ENCODE data around the gene MACROH2A2. TPM values are rescaled to one million over a fixed set of nuclear protein-coding genes. Genes with fewer than 3 reads are reported as not detected.

MACROH2A2 gene
- total and polyA plus RNA-seq, 2 of the 8 experiments (the other 6 are each of a cell fraction or from before 2014, with no cell fraction given) = 7.9 to 9.3 TPM

DNA sequence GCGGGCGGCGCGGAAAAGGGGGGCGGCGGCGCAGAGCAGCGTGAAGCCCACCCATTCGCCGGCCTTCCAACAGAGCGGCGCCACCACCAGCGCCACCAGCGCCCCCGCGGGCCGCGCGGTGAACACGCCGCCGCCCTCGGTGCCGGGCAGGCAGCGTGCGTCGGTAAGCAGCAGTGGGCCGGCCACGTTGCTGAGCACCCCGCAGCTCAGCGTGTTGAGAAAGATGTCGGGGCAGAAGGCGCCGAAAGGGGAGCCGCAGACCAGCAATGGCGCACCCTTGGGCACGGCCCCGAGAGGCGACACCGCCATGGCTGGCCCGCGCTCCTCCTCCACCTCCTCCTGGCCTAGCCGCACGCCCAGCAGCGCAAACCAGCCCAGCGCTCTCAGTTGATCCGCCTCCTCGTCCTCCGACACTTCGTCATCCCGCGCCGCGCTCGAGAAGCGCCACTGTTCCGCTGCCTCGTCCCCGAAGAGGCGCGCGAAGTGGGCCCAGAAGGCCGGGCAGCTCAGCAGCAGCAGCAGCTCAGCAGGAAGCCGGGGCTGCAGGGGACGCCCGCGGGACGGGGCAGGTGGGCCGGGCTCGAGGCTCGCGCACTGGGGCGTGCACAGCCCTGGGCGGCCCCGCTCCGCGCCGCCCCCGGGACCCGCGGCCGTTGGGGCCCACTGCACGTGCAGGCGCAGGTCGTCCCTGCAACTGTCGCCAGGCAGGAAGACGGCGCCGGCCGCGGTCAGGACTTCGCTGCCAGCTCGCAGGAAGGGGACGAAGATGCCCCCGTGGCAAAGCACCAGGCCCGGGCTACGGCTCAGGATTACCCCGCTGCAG lies 93.2 kb downstream of the MACROH2A2 start (continued):
- TF ChIP-seq TCF12 (IDR thresholded peaks at IDR 0.05; ENCODE audit: low read depth, low read length) = no peak
- no peak; the same call in 1 of the 2 replicates for TF ChIP-seq TAF1 (IDR thresholded peaks at IDR 0.05; ENCODE audit: low read depth, low read length)
- TF ChIP-seq TAF7 (optimal IDR thresholded peaks at IDR 0.05; ENCODE audit: borderline replicate concordance, low read depth, low read length) = no peak
- no peak for TF ChIP-seq MAFK (IDR thresholded peaks at IDR 0.05; ENCODE audit: low read depth, low read length)
- TF ChIP-seq POLR2AphosphoS5 (IDR thresholded peaks at IDR 0.05; ENCODE audit: low read depth, low read length) = peak; percentile 35; the same call in 1 of the 2 replicates
- no peak for TF ChIP-seq RXRA (IDR thresholded peaks at IDR 0.05; ENCODE audit: insufficient read depth, low read depth, low read length)
- TF ChIP-seq FOSL1 (IDR thresholded peaks at IDR 0.05; ENCODE audit: insufficient read depth, low read depth, low read length) = no peak
- peak in 1 of 2 experiments; percentile 38; a peak in 2 of 4 replicates for TF ChIP-seq RAD21 (IDR thresholded peaks at IDR 0.05 in 1 of 2, conservative IDR thresholded peaks at IDR 0.05 in 1 of 2; ENCODE audit: low read depth in 2 of 2, low read length in 2 of 2)
- no peak for TF ChIP-seq JUND (IDR thresholded peaks at IDR 0.05; ENCODE audit: low read length)
- peak; percentile 71 for TF ChIP-seq E2F6 (IDR thresholded peaks at IDR 0.05)
- TF ChIP-seq EP300 (IDR thresholded peaks at IDR 0.05; ENCODE audit: borderline replicate concordance in 1 of 2, low read depth in 2 of 2, low read length in 2 of 2) = peak in 1 of 2 experiments; percentile 3; a peak in 1 of 3 replicates
- peak; percentile 76 for TF ChIP-seq YY1 (IDR thresholded peaks at IDR 0.05; ENCODE audit: low read depth, low read length)
- TF ChIP-seq SP4 (IDR thresholded peaks at IDR 0.05; ENCODE audit: low read length) = no peak
- TF ChIP-seq SIRT6 (IDR thresholded peaks at IDR 0.05; ENCODE audit: low read length) = no peak
- no peak; the same call in 1 of the 2 replicates for TF ChIP-seq KDM1A (IDR thresholded peaks at IDR 0.05; ENCODE audit: borderline replicate concordance, low read length)
- TF ChIP-seq BRCA1 (IDR thresholded peaks at IDR 0.05; ENCODE audit: low read depth, low read length) = no peak
- peak; percentile 10 for TF ChIP-seq RNF2 (IDR thresholded peaks at IDR 0.05; ENCODE audit: borderline replicate concordance, low read depth, low read length, missing control alignments, poor library complexity, severe bottlenecking)
- TF ChIP-seq CHD2 (IDR thresholded peaks at IDR 0.05; ENCODE audit: low read length) = no peak
- TF ChIP-seq, protein P1, sequence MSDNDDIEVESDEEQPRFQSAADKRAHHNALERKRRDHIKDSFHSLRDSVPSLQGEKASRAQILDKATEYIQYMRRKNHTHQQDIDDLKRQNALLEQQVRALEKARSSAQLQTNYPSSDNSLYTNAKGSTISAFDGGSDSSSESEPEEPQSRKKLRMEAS (IDR thresholded peaks at IDR 0.05) = peak; percentile 83
- no peak for TF ChIP-seq EGR1 (IDR thresholded peaks at IDR 0.05; ENCODE audit: borderline replicate concordance, low read depth, low read length)
